HEK293 (cell line): ENCODE results near the gene MACROD1.

Source experiments
- CTCF ChIP-seq: fragments of 450-650 bp; formaldehyde crosslinking; IDR thresholded peaks from 2 replicates; pipeline ENCODE4 v1.5.1; 2016; ENCODE audit warnings: missing biosample characterization, missing genetic modification characterization
- MZF1 ChIP-seq: fragments of 450-650 bp; formaldehyde crosslinking; IDR thresholded peaks from 2 replicates; pipeline ENCODE4 v1.5.1; 2017; ENCODE audit warnings: missing biosample characterization, missing genetic modification characterization, borderline replicate concordance
- REST ChIP-seq: fragments of 450-650 bp; formaldehyde crosslinking; IDR thresholded peaks from 2 replicates; pipeline ENCODE4 v1.5.1; 2016; ENCODE audit warnings: missing biosample characterization, missing genetic modification characterization
- ZBTB1 ChIP-seq: fragments of 450-650 bp; formaldehyde crosslinking; IDR thresholded peaks from 2 replicates; pipeline ENCODE4 v1.5.1; 2016; ENCODE audit warnings: missing biosample characterization, missing genetic modification characterization
- ZBTB48 ChIP-seq: fragments of 450-650 bp; formaldehyde crosslinking; IDR thresholded peaks from 2 replicates; pipeline ENCODE4 v1.5.1; 2016; ENCODE audit warnings: missing biosample characterization, missing genetic modification characterization
- ZFP41 ChIP-seq: fragments of 450-650 bp; formaldehyde crosslinking; IDR thresholded peaks from 2 replicates; pipeline ENCODE4 v1.5.1; 2016; ENCODE audit warnings: missing biosample characterization, missing genetic modification characterization, borderline replicate concordance
- ZNF350 ChIP-seq: fragments of 450-650 bp; formaldehyde crosslinking; IDR thresholded peaks from 2 replicates; pipeline ENCODE4 v1.5.0; 2017; ENCODE audit warnings: missing biosample characterization, mild to moderate bottlenecking, missing genetic modification characterization
- ZNF433 ChIP-seq: fragments of 450-650 bp; formaldehyde crosslinking; IDR thresholded peaks from 2 replicates; pipeline ENCODE4 v1.5.1; 2016; ENCODE audit warnings: missing biosample characterization, missing genetic modification characterization, low read depth
- ZNF449 ChIP-seq: fragments of 450-650 bp; formaldehyde crosslinking; IDR thresholded peaks from 2 replicates; pipeline ENCODE4 v1.5.1; 2017; ENCODE audit warnings: missing biosample characterization, mild to moderate bottlenecking, missing genetic modification characterization, moderate library complexity
- ZNF549 ChIP-seq: fragments of 450-650 bp; IDR thresholded peaks from 2 replicates; pipeline ENCODE4 v1.5.1; 2018; ENCODE audit warnings: missing biosample characterization, missing genetic modification characterization, mild to moderate bottlenecking, inconsistent platforms, moderate library complexity
- ZNF792 ChIP-seq: fragments of 450-650 bp; formaldehyde crosslinking; IDR thresholded peaks from 2 replicates; pipeline ENCODE4 v1.5.1; 2016; ENCODE audit warnings: missing biosample characterization, missing genetic modification characterization

- TF ChIP-seq CTCF (tag by site-specific recombination) (no peak), REST (no peak), ZNF549 (tag by site-specific recombination) (no peak), ZBTB48 (tag by site-specific recombination) (no peak), MZF1 (no peak), ZNF433 (tag by site-specific recombination) (no peak), ZNF792 (tag by site-specific recombination) (no peak), ZNF449 (no peak), ZFP41 (no peak), ZBTB1 (no peak), ZNF350 (tag by site-specific recombination) (no peak)
Observed at GRCh38 chr11:64151337-64151736, 14.6 kb downstream of the MACROD1 start.
